H9 (cell line): ENCODE measurements around the gene LILRB1. TPM values are rescaled to one million over a fixed set of nuclear protein-coding genes. Genes with fewer than 3 reads are reported as not detected.

ENCODE experiments used
- DNase-seq: peaks from one replicate; pipeline ENCODE4 v3.0.0-alpha.2; 2017
- H2AFZ ChIP-seq: one replicate; pipeline ENCODE4 v1.6.1; 2013; ENCODE audit warnings: mild to moderate bottlenecking, low read length, control low read depth, moderate library complexity
- H2AK5ac ChIP-seq: 2 replicates; pipeline ENCODE4 v1.6.1; 2013; ENCODE audit warnings: low read length, control low read depth, mixed read lengths; ENCODE audit not compliant: insufficient read length
- H2BK120ac ChIP-seq: one replicate; pipeline ENCODE4 v1.6.1; 2013; ENCODE audit warnings: low read depth, mild to moderate bottlenecking, low read length, control low read depth, inconsistent platforms; ENCODE audit not compliant: poor library complexity, severe bottlenecking
- H2BK12ac ChIP-seq: 2 replicates; pipeline ENCODE4 v1.6.1; 2013; ENCODE audit warnings: low read length, control low read depth, mixed read lengths, low read depth; ENCODE audit not compliant: insufficient read length
- H2BK15ac ChIP-seq: 2 replicates; pipeline ENCODE4 v1.6.1; 2013; ENCODE audit warnings: low read depth, low read length, control low read depth
- H2BK20ac ChIP-seq: one replicate; pipeline ENCODE4 v1.6.1; 2013; ENCODE audit warnings: low read depth, mild to moderate bottlenecking, low read length, control low read depth, inconsistent platforms; ENCODE audit not compliant: poor library complexity, severe bottlenecking
- H2BK5ac ChIP-seq: 2 replicates; pipeline ENCODE4 v1.6.1; 2013; ENCODE audit warnings: low read length, control low read depth, mixed read lengths; ENCODE audit not compliant: insufficient read length
- H3K14ac ChIP-seq: 2 replicates; pipeline ENCODE4 v1.6.1; 2013; ENCODE audit warnings: low read length, control low read depth; ENCODE audit not compliant: insufficient read depth
- H3K18ac ChIP-seq: 2 replicates; pipeline ENCODE4 v1.6.1; 2013; ENCODE audit warnings: low read depth, mild to moderate bottlenecking, mixed read lengths, low read length, control low read depth; ENCODE audit not compliant: insufficient read length
- H3K23ac ChIP-seq: 2 replicates; pipeline ENCODE4 v1.6.1; 2013; ENCODE audit warnings: low read length, control low read depth, mixed read lengths, low read depth; ENCODE audit not compliant: insufficient read length
- H3K23me2 ChIP-seq: 2 replicates; pipeline ENCODE4 v1.6.1; 2013; ENCODE audit warnings: low read depth, mild to moderate bottlenecking, mixed read lengths, low read length, control low read depth; ENCODE audit not compliant: insufficient read length, poor library complexity, severe bottlenecking
- H3K27ac ChIP-seq: 2 replicates; pipeline ENCODE4 v1.5.1; 2013; ENCODE audit warnings: low read length, control low read depth, mixed read lengths, low read depth; ENCODE audit not compliant: insufficient read length
- H3K27me3 ChIP-seq: 2 replicates; pipeline ENCODE4 v1.6.1; 2013; ENCODE audit warnings: low read length, control low read depth, inconsistent platforms; ENCODE audit not compliant: insufficient read depth
- H3K4ac ChIP-seq: 2 replicates; pipeline ENCODE4 v1.6.1; 2013; ENCODE audit warnings: low read depth, mild to moderate bottlenecking, control low read depth, inconsistent platforms, low read length, moderate library complexity
- H3K4me1 ChIP-seq: 2 replicates; pipeline ENCODE4 v1.6.1; 2013; ENCODE audit warnings: low read length, control low read depth, inconsistent platforms; ENCODE audit not compliant: insufficient read depth
- H3K4me2 ChIP-seq: 2 replicates; pipeline ENCODE4 v1.6.1; 2013; ENCODE audit warnings: low read length, control low read depth, mixed read lengths; ENCODE audit not compliant: insufficient read length, insufficient read depth
- H3K56ac ChIP-seq: 2 replicates; pipeline ENCODE4 v1.6.1; 2013; ENCODE audit warnings: low read depth, mild to moderate bottlenecking, mixed read lengths, low read length, control low read depth; ENCODE audit not compliant: insufficient read length
- H3K79me1 ChIP-seq: 2 replicates; pipeline ENCODE4 v1.6.1; 2013; ENCODE audit warnings: low read depth, mild to moderate bottlenecking, moderate library complexity, low read length, control low read depth, inconsistent platforms; ENCODE audit not compliant: insufficient read depth, poor library complexity, severe bottlenecking
- H3K79me2 ChIP-seq: 2 replicates; pipeline ENCODE4 v1.6.1; 2013; ENCODE audit warnings: low read length, control low read depth, inconsistent platforms; ENCODE audit not compliant: insufficient read depth
- H3K9ac ChIP-seq: 2 replicates; pipeline ENCODE4 v1.6.1; 2013; ENCODE audit warnings: low read length, control low read depth, mixed read lengths; ENCODE audit not compliant: insufficient read length; ENCODE audit errors: extremely low read depth
- H3K9me3 ChIP-seq: one replicate; pipeline ENCODE4 v1.6.1; 2013; ENCODE audit warnings: low read depth, low read length, inconsistent platforms; ENCODE audit not compliant: control insufficient read depth
- H3T11ph ChIP-seq: one replicate; pipeline ENCODE4 v1.6.1; 2013; ENCODE audit warnings: mild to moderate bottlenecking, low read length, control low read depth, inconsistent platforms
- H4K20me1 ChIP-seq: one replicate; pipeline ENCODE4 v1.6.1; 2013; ENCODE audit not compliant: control insufficient read depth, insufficient read length, insufficient read depth
- H4K5ac ChIP-seq: 2 replicates; pipeline ENCODE4 v1.6.1; 2013; ENCODE audit warnings: low read depth, mild to moderate bottlenecking, mixed read lengths, low read length, control low read depth; ENCODE audit not compliant: insufficient read length
- H4K8ac ChIP-seq: replicated peaks from 2 replicates; pipeline ENCODE4 v1.6.1; 2013; ENCODE audit warnings: low read length, control low read depth, mixed read lengths, low read depth; ENCODE audit not compliant: insufficient read length
- H4K91ac ChIP-seq: 2 replicates; pipeline ENCODE4 v1.6.1; 2013; ENCODE audit warnings: low read depth, mild to moderate bottlenecking, moderate library complexity, mixed read lengths, low read length, control low read depth; ENCODE audit not compliant: insufficient read length
- H3K27ac Mint-ChIP-seq, 3 experiments: 2 replicates in 2 of 3; 3 replicates in 1 of 3; pipeline ENCODE4 v1.8.0; 2020 to 2021; ENCODE audit warnings: mixed read lengths in 3 of 3, mild to moderate bottlenecking in 1 of 3, moderate library complexity in 1 of 3
- H3K27me3 Mint-ChIP-seq: 2 replicates; pipeline ENCODE4 v1.8.0; 2021; ENCODE audit warnings: low read depth, mild to moderate bottlenecking, moderate library complexity, mixed read lengths
- H3K36me3 Mint-ChIP-seq, 3 experiments: 2 replicates in 2 of 3; 3 replicates in 1 of 3; pipeline ENCODE4 v1.8.0; 2020 to 2021; ENCODE audit warnings: low read depth in 3 of 3, mixed read lengths in 3 of 3; ENCODE audit not compliant: insufficient read depth in 1 of 3
- H3K4me1 Mint-ChIP-seq, 2 experiments: 2 replicates each; pipeline ENCODE4 v1.8.0; 2020; ENCODE audit warnings: mixed read lengths in 2 of 2
- H3K4me3 Mint-ChIP-seq, 2 experiments: 2 replicates in 1 of 2; 3 replicates in 1 of 2; pipeline ENCODE4 v1.8.0; 2020 to 2021; ENCODE audit warnings: mild to moderate bottlenecking in 2 of 2, mixed read lengths in 2 of 2, moderate library complexity in 1 of 2
- H3K9me3 Mint-ChIP-seq, 2 experiments: 2 replicates in 1 of 2; 3 replicates in 1 of 2; pipeline ENCODE4 v1.8.0; 2020; ENCODE audit warnings: mild to moderate bottlenecking in 2 of 2, mixed read lengths in 2 of 2, moderate library complexity in 1 of 2
- whole genome bisulfite sequencing: extraction: QIAGEN DNeasy Blood & Tissue Kit; methylation state at CpG from one replicate; pipeline ENCODE4 v1.1.7; 2013; ENCODE audit warnings: missing lambda C conversion rate, low lambda C conversion rate, mixed read lengths; ENCODE audit not compliant: insufficient read length; ENCODE audit errors: extremely low coverage; 5-methylcytosine and 5-hydroxymethylcytosine counted together
- total RNA-seq: library from RNA; stranded (reverse); gene quantifications from 2 replicates; pipeline ENCODE4 v1.2.1, GENCODE V29; 2021
- TF ChIP-seq, protein P1 (sequence below): fragments of 200-600 bp; sonication (generic); conservative IDR thresholded peaks from 3 replicates; pipeline ENCODE4 v1.8.0; 2021; ENCODE audit warnings: antibody characterized with exemption, mild to moderate bottlenecking

LILRB1 gene
- total RNA-seq, 1 experiment from 2014 or later: not detected

DNA sequence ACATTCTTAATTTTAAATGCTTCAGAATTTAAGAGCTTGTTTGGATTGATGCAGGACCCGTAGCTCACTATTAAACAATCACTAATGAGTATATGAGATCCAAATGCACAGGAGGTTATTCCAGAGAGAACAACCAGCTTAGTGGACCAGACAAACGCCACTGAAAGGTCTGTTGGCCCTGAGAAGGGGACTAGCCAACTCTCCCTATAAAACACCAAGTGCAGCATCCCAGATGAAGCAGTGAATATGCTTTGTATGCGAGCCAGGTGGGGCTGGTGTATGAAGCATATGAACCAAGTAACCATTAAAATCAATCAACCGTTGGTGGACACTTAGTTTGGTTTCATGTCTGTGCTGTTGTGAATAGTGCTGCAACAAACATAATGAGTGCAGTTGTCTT, 9.8 kb upstream of the LILRB1 start:
- H3K23ac ChIP-seq: no peak overlapping the region
- no peak overlapping the region for H2BK15ac ChIP-seq
- no peak overlapping the region for H3T11ph ChIP-seq
- H3K9me3 Mint-ChIP-seq: peaks cover 73 to 79% of the 10 kb centered on the region in 2 experiments
- H4K20me1 ChIP-seq: no peaks in the 10 kb centered on the region
- H3K79me2 ChIP-seq: no peaks in the 10 kb centered on the region
- no peak overlapping the region for H4K91ac ChIP-seq
- DNase-seq: no peak
- no peak overlapping the region for H2AK5ac ChIP-seq
- peaks cover 48% of the 10 kb centered on the region for H3K9me3 ChIP-seq
- H3K27me3 Mint-ChIP-seq: peaks cover 3% of the 10 kb centered on the region
- no peak overlapping the region for H4K8ac ChIP-seq
- H2AFZ ChIP-seq: no peak overlapping the region
- H2BK5ac ChIP-seq: no peak overlapping the region
- H2BK20ac ChIP-seq: no peak overlapping the region
- no peak overlapping the region for H4K5ac ChIP-seq
- no peak overlapping the region for H3K56ac ChIP-seq
- H3K27ac ChIP-seq: no peak overlapping the region
- no peaks in the 10 kb centered on the region for H3K79me1 ChIP-seq
- no peaks in the 10 kb centered on the region for H3K4me1 Mint-ChIP-seq
- H3K27me3 ChIP-seq: no peaks in the 10 kb centered on the region
- no peaks in the 10 kb centered on the region for H3K4me1 ChIP-seq
- H3K36me3 Mint-ChIP-seq: peaks cover 0 to 31% (median 16%) of the 10 kb centered on the region in 3 experiments; a peak in 6 of 7 replicates
- no peak overlapping the region for H3K14ac ChIP-seq
- H3K23me2 ChIP-seq: no peaks in the 10 kb centered on the region
- H3K27ac Mint-ChIP-seq: no peak overlapping the region
- no CpG with 5 or more reads among the region's 4 CpGs for WGBS
- no peak overlapping the region for H3K4me2 ChIP-seq
- no peak overlapping the region for H3K9ac ChIP-seq
- TF ChIP-seq, protein P1, sequence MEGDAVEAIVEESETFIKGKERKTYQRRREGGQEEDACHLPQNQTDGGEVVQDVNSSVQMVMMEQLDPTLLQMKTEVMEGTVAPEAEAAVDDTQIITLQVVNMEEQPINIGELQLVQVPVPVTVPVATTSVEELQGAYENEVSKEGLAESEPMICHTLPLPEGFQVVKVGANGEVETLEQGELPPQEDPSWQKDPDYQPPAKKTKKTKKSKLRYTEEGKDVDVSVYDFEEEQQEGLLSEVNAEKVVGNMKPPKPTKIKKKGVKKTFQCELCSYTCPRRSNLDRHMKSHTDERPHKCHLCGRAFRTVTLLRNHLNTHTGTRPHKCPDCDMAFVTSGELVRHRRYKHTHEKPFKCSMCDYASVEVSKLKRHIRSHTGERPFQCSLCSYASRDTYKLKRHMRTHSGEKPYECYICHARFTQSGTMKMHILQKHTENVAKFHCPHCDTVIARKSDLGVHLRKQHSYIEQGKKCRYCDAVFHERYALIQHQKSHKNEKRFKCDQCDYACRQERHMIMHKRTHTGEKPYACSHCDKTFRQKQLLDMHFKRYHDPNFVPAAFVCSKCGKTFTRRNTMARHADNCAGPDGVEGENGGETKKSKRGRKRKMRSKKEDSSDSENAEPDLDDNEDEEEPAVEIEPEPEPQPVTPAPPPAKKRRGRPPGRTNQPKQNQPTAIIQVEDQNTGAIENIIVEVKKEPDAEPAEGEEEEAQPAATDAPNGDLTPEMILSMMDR: no peak
- H2BK120ac ChIP-seq: no peak overlapping the region
- no peak overlapping the region for H3K4me3 Mint-ChIP-seq
- no peak overlapping the region for H3K18ac ChIP-seq
- no peak overlapping the region for H2BK12ac ChIP-seq
- H3K4ac ChIP-seq: no peak overlapping the region
